Measurements from ENCODE around the gene FOXD1.
"Not testable (repeated sequence)": the region's sequence is repeated elsewhere in the genome, so short reads cannot be mapped to it uniquely, and the experiment has no call there.

The FOXD1 gene

DNA sequence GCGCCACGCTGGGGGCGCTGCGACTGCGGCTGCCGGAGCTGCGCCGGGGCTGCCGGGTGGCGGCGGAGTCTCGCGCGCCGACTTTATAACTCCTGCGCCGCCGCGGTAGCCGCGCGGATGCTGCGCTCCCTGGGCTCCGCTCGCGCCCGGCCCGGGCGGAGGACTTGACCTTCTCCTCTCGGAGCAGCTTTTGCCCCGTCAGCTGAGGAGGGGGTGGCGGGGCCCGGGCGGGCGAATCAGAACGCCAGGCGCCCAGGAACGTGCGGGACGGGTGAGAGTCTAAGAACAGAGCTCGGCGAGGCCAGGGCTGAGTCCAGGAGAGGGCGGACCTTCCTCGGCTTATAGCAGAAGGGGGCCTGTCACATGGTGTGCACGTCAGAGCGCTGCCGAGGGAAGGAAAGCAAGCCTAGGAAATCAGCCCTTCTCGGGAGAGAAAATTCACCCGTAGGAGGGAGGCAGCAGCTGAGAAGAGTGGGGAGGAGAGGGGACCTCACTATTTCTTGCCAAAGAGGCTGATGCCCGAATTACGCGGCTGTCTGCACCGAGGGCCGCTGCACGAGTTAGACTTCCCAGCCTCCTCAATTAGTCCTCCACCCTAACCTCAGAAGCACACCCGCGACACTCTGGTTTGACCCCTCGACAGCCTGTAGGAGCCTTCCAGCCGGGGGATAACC is at the start of gene FOXD1:
TSS of gene FOXD1 (minus strand) at position 315 of the 674 bp plus-strand sequence. CDS start 415 bp downstream, outside the sequence.
- peak; percentile 42 for DNase-seq

DNA sequence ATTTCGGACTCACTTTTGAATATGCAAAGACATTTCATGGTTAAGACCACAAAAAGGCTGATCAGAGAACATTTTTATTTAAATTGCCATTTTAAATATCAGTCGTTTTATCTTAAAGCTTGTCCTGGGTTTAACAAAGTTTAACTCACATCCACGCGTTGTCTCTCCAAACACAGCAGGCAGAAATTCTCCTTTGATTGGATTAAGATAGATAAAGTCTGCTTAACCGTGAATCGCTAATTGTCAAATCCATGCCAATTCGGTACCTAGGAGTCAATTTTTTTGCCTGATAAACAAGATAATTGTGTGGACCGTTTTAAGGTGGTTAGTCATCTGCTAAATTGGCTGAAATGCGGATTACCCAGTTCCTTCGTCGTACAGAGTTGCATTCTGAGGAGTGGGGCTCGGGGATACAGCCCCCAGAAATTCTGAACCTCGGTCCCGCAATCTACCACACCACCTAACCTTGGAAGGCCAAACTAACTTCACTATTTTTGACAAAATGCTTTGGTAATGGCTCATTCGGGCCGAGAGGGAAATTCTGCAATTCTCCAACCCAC is 49.0 kb upstream of the FOXD1 start:
- no peak for DNase-seq

DNA sequence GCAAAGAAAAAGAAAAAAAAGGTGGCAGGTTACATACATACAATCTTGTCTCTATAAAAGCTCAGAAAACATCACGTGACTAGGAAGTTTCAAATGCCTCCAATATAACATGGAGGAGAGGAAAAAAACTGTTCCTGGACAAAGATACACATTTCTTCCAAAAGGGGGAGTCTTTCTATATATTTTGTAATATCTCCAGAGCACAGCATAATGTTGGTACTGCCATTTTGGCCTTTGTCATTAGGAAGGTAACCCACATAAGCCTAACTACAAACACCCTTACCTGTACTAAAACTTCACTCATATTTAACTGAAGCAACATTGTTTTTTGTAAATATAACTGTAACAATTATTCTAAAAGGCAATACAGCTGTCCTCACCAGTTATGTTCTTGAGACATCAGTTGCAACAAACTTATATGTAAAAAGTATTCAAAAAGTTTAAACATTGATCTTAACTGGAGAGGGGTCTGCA is 48.4 kb upstream of the FOXD1 start:
- no peak for DNase-seq

- DNase-seq: no peak
Measured at GRCh38 chr5:73495772-73496335, 47.3 kb upstream of the FOXD1 start.

DNA sequence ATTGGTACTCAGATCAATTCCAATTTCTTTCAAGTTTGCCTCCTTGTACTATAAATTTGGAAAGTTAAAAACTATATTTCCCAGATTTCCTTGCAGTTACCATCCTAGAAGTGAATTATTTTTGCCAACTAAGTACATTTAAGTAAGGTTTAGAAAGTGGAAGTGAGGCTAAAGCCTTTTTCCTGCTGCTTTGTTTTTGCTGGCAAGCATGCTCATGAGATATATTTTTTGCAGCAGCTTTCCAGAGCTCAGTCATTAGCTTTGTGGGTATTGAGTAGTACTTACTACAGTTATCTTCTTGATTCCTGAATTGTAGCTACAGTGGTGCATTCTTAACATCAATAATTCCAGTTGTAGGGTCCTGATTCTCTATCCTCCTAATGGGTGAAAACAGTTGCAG is 46.1 kb upstream of the FOXD1 start:
- DNase-seq: no peak

- DNase-seq: no peak
Measured at GRCh38 chr5:73493421-73493820, 44.8 kb upstream of the FOXD1 start.

GRCh38 chr5:73491155-73491554 is 42.6 kb upstream of the FOXD1 start:
- DNase-seq: no peak

- DNase-seq: no peak
Measured at GRCh38 chr5:73490088-73490487, 41.5 kb upstream of the FOXD1 start.

DNA sequence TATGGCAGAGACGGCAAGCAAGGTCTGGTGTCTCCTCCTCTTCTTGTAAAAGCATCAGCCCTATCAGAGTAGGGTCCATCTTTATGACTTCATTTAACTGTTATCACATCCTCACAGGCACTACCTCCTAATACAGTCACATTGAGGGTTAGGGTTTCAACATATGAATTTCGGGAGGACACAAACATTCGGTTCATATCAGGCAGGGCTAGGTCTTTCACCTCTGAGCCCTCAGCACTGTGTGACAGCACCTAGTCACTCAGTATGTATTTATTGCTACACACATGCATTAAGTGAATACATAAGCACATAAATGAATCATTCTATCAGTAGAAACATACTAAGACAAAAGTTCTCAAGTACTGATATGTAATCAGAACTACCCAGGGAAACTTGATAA is 40.2 kb upstream of the FOXD1 start:
- DNase-seq: no peak

GRCh38 chr5:73487815-73488214 is 39.2 kb upstream of the FOXD1 start:
- DNase-seq: no peak

DNA sequence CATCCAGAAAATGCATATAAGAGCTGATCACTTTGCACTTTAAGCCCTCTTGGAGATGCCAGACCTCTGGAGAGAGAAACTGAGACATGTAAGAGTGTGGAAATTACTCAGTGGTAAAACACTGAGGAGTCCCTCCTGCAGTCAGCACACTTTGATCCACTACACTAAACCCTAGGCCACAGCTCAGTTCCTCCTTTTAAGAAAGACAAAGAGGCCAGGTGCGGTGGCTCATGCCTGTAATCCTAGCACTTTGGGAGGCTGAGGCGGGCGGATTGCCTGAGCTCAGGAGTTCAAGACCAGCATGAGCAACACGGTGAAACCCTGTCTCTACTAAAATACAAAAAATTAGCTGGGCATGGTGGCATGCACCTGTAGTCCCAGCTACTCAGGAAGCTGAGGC is 38.7 kb upstream of the FOXD1 start:
- not testable (repeated sequence) for DNase-seq

GRCh38 chr5:73486119-73486899 is 37.7 kb upstream of the FOXD1 start:
- DNase-seq: no peak

GRCh38 chr5:73485715-73486114 is 37.1 kb upstream of the FOXD1 start:
- DNase-seq: no peak

DNA sequence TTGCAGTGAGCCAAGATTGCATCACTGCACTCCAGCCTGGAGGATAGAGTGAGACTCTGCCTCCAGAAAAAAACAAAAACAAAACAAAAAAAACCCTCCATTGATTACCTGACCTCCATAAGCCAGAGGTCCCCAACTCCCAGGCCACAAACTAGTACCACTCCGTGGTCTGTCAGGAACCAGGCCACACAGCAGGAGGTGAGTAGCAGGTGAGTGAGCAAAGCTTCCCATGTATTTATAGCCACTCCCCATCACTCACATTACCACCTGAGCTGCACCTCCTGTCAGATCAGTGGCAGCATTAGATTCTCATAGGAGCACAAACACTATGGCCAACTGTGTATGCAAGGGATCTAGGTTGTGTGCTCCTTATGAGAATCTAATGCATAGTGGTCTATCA is 35.9 kb upstream of the FOXD1 start:
- DNase-seq: no peak

DNA sequence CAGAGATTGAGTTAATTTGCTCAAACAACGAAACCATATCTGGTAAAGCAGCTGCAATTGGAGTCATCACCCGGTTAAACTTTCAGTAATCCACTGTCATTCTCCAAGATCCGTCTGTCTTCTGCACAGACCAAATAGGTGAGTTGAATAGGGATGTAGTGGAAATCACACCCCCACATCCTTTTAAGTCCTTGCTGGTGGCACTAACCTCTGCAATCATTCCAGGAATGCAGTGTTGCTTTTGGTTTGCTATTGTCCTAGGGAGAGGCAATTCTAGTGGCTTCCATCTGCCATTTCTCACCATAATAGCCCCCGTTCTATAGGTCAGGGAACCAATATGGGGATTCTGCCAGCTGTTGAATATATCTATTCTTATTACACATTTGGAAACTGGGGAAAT is 35.1 kb upstream of the FOXD1 start:
- no peak for DNase-seq

- DNase-seq: no peak
Measured at GRCh38 chr5:73482383-73483136, 34.0 kb upstream of the FOXD1 start.

DNA sequence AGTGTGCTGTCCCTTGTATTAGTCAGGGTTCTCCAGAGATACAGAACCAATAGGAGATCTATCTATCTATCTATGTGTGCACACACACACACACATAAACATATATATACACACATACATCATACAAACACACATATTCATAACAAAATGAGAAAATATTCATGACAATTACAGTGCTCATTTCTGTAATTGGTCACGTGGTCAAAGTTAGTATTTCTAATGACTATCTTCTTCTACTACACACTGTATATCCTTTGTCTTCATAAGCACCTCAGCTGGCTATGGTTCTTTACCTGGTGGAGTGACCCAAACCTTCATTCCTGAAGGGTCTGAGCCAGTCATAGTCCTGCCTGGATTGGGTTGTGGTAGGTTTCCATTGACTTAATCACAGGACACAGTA is 31.9 kb upstream of the FOXD1 start:
- DNase-seq: no peak

DNA sequence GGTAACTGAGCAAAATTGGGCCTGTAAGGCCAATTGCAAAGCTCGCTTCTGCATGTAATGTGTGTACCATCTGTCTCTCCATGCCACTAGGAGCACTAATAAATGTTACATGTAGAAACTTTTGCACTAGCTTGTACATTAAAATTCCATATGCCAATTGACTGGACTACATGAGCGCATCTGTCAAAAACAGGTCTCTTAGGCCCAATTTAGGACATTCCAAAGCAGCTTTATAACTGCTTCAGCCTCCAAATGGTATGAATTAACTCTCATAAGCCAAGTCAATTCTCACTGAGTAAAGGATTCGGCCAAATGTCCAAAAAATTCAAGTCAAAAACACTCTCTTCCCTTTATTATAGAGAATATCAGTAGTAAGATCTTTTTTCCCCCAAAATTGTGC is 23.5 kb upstream of the FOXD1 start:
- DNase-seq: no peak

DNA sequence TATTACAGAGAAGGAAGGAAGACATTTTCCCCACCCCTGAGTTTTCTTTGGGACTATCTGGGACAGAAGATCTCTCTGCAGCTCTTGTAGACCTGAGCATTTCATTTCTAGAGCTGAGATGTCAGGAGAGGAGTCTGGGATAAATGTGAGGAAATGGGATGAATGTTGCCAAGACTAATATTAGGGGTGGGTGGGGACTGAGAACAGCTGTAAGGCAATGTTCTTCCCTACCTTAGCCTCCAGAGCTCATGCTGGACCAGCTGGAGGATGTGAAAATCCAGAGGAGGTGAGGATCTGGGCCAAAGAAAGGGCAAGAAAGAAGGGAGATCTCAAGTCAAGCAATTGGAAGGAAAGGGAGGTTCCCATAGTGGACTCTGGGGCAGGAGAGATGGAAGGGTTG is 23.1 kb upstream of the FOXD1 start:
- no peak for DNase-seq

GRCh38 chr5:73469878-73470277 is 21.3 kb upstream of the FOXD1 start:
- no peak for DNase-seq

DNA sequence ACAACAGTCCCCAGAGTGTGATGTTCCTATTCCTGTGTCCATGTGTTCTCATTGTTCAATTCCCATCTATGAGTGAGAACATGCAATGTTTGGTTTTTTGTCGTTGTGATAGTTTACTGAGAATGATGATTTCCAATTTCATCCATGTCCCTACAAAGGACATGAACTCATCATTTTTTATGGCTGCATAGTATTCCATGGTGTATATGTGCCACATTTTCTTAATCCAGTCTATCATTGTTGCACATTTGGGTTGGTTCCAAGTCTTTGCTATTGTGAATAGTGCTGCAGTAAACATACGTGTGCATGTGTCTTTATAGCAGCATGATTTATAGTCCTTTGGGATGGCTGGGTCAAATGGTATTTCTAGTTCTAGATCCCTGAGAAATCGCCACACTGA is 20.1 kb upstream of the FOXD1 start:
- DNase-seq: not testable (repeated sequence)

DNA sequence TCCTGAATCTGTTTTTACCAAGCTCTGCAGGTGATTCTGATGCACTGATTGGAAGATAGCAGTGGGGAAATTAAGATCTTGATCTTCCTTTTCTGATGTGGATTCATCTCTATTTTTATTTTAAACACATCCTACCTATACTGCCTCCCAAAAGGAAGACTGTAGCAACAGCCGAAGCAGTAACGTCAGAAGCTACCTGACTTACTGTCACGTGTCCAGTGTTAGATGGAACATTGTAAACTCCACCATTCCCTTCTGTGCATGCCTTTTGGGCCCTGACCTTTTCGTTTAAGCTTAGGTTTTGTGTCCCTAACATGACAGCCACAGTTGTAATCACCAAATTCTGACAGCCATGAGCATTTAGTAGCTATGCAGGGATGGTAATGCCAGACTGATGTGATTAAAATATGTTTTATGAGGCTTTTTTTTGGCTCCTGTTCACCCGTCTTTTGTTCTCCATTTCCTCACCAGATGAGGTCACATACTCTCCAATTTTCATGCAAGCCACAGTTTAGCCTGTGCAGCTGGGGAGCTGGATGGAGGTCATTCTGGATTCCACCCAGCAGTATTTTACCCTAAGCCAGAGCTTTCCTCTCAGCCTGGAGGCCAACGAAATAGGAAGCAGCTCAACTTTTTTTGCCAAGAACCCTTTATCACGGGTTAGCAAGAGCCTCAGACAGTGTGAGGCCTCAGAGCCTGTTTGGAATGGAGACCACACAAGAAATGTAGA is 15.6 kb upstream of the FOXD1 start:
- no peak for DNase-seq

Data from CD4-positive, alpha-beta T cell treated with Interleukin-10 for 1 hour (primary cell).